Parietal lobe (tissue), 1 donor: ENCODE measurements around the gene MYO3A. TPM values are rescaled to one million over a fixed set of nuclear protein-coding genes. Genes with fewer than 3 reads are reported as not detected.

Experiments used
- total RNA-seq: library from RNA; depleted of rRNA; stranded (reverse); fragments of >200 nt; gene quantifications from one replicate; pipeline ENCODE4 v1.2.3, GENCODE V29; 2014

Gene MYO3A
- total RNA-seq, result 8.5 TPM

GRCh38 chr10:25933653-25934608, at the start of gene MYO3A:
TSS of gene MYO3A (plus strand) at chr10:25934229. CDS start at chr10:25952111, 17,882 bp downstream.

DNA sequence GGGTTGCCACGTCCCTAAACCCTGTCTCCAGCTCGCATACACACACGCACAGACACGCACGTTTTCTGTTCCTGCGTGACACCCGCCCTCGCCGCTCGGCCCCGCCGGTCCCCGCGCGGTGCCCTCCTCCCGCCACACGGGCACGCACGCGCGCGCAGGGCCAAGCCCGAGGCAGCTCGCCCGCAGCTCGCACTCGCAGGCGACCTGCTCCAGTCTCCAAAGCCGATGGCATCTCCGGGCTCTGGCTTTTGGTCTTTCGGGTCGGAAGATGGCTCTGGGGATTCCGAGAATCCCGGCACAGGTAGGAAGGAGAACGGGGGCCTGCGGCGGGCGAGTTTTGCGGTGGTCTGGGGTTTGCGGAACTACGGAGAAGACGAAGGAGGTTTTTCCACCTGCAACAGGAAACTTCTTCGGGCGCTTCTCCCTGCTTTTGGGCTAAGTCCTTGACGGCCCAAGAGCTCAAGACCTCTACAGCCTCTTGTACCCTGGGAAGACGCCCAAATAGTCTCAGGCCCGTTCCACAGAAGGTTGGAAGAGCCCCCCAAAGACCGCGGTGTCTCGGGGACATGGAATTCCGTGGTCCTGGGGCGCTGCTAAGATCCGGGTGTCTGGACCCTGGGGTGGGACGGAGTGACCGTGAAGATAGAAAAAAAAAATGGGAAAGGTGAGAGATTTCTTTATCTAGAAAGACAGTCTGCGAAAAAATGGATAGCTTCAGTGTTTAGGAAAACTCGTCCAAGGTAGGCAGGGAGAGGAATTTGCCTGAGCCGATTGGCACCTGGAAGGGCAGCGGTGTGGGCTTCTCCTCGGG, 282.8 kb downstream of the MYO3A start, which contains the start of gene GAD2:
Gene GAD2, plus strand, starts transcription at position 190 of the 811 bp plus-strand sequence. Its CDS starts 36 bp downstream, at position 226.

